M059J (cell line): ENCODE measurements around the gene FARSB. TPM values are rescaled to one million over a fixed set of nuclear protein-coding genes. Genes with fewer than 3 reads are reported as not detected.
"Not testable (repeated sequence)": the region's sequence is repeated elsewhere in the genome, so short reads cannot be mapped to it uniquely, and the experiment has no call there.

ENCODE experiments used
- DNase-seq: peaks from one replicate; pipeline ENCODE4 v3.0.0-alpha.2; 2012; ENCODE audit warnings: low read depth
- total RNA-seq: library from RNA; depleted of rRNA; stranded (reverse); fragments of >200 nt; shearing (Covaris generic); gene quantifications from 2 replicates; pipeline ENCODE4 v1.2.3, GENCODE V29; 2014

FARSB gene
- total RNA-seq, 1 experiment from 2014 or later, result 32.3 TPM

GRCh38 chr2:222606306-222606705 is 49.6 kb downstream of the FARSB start:
- DNase-seq, result no peak

GRCh38 chr2:222604749-222605515 is 51.0 kb downstream of the FARSB start:
- no peak for DNase-seq

- DNase-seq, result no peak
Measured at GRCh38 chr2:222603501-222603900, 52.4 kb downstream of the FARSB start.

GRCh38 chr2:222598611-222599010 is 57.3 kb downstream of the FARSB start:
- DNase-seq, result no peak

GRCh38 chr2:222595581-222595980 is 60.3 kb downstream of the FARSB start:
- no peak for DNase-seq

- peak; percentile 31 for DNase-seq
Measured at GRCh38 chr2:222594679-222595078, 61.2 kb downstream of the FARSB start.

GRCh38 chr2:222592176-222592575 is 63.7 kb downstream of the FARSB start:
- DNase-seq, result no peak

- DNase-seq, result no peak
Measured at GRCh38 chr2:222591661-222592060, 64.2 kb downstream of the FARSB start.

GRCh38 chr2:222584589-222584988 is 71.3 kb downstream of the FARSB start:
- DNase-seq, result not testable (repeated sequence)

- no peak for DNase-seq
Measured at GRCh38 chr2:222582928-222583327, 73.0 kb downstream of the FARSB start.

GRCh38 chr2:222577341-222577740 is 78.6 kb downstream of the FARSB start:
- no peak for DNase-seq

- no peak for DNase-seq
Measured at GRCh38 chr2:222576171-222577081, 79.5 kb downstream of the FARSB start.

- DNase-seq, result no peak
Measured at GRCh38 chr2:222575618-222576017, 80.3 kb downstream of the FARSB start.

GRCh38 chr2:222572751-222573174 is 83.1 kb downstream of the FARSB start:
- DNase-seq, result peak; percentile 75

- DNase-seq, result peak; percentile 43
Measured at GRCh38 chr2:222572264-222572721, 83.6 kb downstream of the FARSB start.

- peak; percentile 40 for DNase-seq
Measured at GRCh38 chr2:222569826-222570225, 86.1 kb downstream of the FARSB start.

GRCh38 chr2:222568865-222569264 is 87.0 kb downstream of the FARSB start:
- DNase-seq, result peak; percentile 70

GRCh38 chr2:222566229-222566628 is 89.7 kb downstream of the FARSB start:
- no peak for DNase-seq

- DNase-seq, result no peak
Measured at GRCh38 chr2:222563936-222564335, 92.0 kb downstream of the FARSB start.

- DNase-seq, result no peak
Measured at GRCh38 chr2:222563106-222563718, 92.7 kb downstream of the FARSB start.

- peak; percentile 61 for DNase-seq
Measured at GRCh38 chr2:222561817-222562645, 93.9 kb downstream of the FARSB start.
